ENCODE measurements around the gene PTPRQ.

The PTPRQ gene

DNA sequence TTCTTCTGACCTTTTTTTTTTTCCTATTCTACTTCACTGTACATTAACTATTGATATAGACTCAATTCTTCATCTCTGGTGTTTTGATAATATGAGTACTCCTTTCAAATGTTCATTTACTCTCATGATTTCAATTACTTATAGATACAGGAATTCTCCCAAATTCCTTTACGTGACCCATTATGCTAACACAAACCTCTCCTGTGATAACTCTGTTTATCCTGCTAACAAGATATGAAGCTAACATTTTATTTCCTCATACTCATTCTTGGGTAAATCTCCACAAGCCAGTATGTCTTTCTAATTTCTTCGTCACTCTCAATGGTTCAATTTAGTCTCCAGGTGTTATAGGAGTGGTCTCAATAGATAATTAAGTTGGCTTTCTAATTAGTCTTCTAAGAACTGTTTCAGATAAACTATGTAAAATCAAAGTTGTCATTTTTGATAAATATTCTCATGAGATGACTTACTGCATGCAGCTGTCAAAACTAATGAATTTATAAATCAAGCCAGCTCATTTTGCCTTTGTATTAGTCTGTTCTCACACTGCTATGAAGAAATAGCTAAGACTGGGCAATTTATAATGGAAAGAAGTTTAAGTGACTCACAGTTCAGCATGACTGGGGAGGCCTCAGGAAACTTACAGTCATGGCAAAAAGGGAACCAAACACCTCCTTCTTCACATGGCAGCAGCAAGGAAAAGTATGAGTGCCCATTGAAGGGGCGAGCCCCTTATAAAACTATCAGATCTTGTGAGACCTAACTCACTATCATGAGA is 132.8 kb downstream of the PTPRQ start:
- DNase-seq: no peak

DNA sequence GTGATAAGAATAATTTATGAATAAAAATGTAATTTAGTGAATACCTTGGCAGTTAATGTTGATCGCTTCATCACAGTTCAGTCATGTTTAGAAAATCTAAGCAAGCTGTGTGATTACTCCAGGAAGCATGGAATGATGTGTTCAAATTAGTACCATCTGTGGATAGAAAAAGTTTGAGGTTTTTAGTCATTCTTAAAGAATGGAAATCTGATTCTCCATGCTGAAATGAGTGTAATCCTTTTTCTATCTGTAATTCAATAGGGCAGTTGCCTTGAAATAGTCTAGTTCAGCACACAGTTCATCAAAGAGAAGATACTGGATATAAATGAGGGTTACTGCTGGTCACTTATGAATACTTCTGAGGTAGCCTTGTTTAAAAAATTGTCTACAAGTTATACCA is 136.2 kb downstream of the PTPRQ start:
- DNase-seq: peak; percentile 83

DNA sequence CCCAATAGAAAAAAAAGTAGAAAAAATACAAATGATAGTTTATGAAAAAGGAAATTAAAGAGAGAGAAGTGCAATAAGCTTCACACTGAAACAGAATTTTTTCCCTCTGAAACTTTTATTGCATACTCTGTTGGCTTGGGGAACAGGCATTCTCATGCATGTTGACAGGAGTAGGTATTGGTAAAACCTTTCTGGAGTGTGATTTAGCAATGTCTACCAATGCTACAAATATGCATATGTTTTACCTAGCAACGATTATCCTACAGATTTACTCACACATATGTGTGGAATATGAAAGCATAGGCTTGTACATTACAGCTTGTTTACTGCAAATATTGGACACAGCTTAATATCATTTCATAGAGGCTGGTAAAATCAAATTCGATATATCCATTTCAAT is 137.7 kb downstream of the PTPRQ start:
- no peak for DNase-seq

DNA sequence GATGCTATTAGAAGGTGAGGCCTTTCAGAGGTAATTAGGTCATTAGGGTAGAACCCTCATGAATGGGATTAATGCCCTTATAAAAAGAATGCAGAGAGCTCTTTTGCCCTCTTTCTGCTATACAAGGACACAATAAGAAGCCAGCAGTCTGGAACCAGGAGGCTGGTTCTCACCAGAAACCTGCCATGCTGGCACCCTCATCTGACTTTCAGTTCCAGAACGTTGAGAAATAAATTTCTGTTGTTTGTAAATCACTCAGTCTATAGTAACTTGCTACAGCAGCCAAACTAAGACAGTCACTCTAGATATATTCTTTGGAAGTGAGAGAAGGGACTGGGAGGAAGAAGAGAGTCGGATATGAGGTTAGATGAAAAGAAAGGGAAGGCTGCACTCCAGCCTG is 138.4 kb downstream of the PTPRQ start:
- DNase-seq: no peak

DNA sequence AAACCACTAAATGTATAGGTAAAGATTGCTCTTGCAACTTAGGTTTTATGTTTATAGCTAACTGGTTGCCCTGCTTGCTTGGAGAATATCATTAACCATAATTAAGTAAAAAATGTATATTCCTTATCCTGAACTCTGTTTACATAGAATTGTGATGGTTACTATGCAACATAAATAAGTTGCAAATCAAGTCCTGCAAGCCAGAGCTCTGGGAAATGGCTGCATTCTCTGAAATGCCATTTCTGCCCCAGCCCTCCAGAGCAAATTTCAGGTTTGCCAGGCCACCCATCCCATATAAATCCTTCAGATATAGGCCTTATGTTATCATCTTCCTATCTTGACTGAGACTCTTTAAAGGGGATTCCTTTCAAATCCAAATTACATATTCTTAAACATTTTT is 145.0 kb downstream of the PTPRQ start:
- no peak for DNase-seq

DNA sequence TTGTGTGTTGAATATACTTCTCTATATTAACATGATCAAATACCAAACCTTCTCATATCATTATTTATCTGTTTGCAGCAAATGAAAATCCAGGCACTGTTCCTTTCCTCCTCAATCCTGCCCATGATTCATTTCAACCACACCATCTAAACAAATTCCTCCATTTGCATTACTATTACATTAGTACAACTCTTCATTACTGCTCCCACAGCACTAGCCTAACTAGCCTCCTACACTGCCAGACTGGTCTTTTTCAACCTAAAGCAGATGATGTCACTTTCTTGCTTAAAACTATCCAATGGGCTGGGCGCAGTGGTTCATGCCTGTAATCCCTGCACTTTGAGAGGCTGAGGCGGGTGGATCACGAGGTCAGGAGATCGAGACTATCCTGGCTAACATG is 146.1 kb downstream of the PTPRQ start:
- DNase-seq: no peak

DNA sequence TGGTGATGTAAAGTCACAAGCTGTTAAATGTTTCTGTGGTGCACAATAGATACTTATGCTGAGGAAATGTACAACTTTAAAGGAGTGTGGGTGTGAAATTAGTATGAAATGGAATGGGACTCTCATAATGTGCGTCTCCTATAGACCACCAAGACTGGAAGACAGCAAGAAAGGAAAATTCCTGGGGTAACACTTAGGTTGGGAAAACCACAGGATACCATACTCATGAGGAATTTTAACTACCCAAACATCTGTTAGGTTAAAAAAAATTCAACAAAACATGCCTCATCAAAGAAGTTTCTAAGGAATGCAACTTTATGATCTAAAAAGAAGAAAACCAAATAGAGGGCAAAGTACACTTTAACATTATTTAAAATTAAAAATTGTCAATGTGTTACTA is 149.7 kb downstream of the PTPRQ start:
- DNase-seq: no peak

DNA sequence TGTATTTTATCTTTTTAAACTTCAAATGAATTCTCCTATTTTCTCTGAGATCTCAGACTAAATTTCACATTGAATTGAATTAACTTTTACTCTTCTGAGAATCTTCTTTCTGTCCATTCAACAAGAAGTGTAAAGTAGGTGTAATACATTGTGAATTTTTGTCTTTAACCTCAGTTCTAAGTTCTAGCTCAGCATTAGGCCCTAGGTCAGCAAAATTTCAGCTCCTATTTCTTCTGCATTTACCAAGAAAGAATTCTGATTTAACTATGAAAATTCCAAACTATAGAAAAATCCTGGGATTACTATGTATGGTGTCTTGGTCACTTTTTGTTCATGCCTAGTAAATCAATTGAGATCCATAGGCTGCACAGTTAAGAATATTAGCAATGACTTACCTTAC is 152.5 kb downstream of the PTPRQ start:
- DNase-seq: no peak

DNA sequence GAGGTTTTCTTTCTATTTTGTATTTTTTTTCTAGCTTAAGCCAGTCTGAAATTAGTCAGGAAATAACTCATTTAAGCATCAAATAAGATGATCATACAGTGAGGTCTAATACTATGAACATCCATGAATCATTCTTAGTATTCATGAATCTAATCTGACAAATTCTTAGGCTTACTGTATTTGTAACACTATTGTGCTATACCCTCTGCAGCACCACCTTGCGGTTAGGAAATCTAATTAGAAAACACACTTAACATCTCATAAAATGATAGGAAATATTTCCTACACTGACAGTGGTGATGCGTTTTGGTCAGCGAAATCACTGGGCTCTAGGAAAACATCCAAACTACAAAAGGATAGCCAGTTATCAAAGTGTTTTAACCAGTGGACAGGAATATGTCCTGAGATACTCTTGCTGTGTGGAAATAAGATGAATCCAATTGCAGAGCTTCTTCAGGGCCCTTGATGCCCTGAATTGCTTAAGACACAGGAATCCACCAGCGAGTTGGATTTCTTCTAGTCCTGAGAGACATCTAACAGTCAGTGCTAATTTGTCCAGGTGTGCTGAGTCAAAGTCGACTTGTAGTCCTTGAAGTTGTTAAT is 154.1 kb downstream of the PTPRQ start:
- DNase-seq: peak; percentile 82

DNA sequence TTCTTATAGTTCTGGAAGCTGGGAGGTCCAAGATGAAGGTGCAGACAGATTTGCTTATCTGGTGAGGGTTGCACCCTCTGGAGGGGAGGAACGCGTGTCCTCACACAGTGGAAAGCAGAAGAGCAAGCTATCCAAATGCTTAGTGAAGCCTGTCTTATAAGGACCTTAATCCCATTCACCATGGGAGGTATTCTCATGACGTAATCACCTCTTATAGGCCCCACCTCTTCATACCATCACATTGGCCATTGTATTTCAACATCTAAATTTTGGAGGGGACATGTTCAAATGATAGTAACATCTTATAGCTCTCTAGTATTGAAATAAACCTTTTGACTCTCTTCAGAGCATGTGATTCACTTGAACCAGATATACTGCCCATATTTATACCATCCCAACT is 158.4 kb downstream of the PTPRQ start:
- no peak for DNase-seq

DNA sequence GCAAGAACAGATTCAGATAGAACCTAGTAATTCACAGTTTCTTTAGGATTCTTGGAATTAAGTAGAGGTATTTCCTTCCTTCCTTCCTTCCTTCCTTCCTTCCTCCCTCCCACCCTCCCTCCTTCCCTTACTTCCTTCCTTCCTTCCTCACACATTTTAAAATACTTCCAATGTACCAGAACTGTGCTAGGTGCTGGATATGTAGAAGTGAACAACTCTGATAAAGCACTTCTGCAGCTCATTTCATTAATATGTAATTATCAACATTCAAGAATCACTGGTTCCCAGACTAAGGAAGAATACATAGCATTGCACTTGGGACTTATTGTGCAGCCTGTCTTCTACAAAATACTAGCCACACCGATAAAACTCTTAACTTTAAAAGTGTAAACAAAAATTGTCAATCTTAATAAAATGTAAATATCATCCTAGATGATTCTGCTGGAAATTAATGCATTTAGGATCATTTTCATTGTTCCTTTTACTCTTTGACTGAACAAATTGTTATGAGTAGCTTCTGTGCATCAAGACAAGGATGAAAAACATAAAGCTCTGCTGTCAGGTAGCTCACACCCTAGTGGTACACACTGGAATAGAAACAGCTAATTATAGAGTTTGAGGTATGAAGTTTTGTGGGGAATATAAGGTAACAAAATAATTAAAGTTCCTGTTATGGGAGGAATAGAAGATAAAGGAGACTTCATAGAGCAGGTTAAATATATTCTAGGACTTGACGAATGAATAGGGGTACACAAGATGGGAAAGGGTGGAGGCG is 163.5 kb downstream of the PTPRQ start:
- no peak for DNase-seq

DNA sequence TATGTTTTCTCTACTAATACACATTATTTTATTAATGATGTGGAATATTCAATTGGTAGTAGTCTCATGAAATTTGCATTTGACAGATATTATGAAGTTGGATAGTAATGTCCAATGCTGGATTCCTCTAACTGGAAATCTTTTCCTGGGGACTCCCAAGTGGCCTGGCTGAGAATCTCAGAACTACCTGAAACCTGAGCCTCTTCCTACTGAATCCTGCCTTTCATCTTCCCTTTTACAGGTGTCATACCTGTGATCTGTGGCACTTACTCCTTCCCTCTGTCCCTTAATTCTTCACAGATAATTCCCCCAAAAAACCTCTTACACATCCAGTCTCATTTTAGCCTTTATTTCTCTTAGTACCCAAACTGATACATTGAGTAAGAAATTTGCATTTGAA is 173.7 kb downstream of the PTPRQ start:
- no peak for DNase-seq

DNA sequence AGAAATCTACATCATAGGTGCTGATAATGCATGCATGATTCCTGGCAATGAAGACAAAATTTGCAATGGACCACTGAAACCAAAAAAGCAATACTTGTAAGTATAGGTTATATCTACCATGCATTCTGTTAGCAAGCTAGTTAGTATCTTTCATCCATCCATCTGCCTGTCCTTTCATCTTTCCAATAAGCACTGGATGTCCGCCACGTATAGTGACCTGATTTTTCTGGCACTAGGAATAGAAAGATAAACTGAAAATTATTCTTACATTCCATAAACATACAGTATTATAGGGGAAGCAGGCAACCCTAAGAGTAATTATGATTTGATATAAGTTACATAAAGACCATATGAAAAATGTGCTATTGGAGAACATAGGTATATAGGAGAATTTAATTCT is 176.2 kb downstream of the PTPRQ start:
- DNase-seq: no peak

DNA sequence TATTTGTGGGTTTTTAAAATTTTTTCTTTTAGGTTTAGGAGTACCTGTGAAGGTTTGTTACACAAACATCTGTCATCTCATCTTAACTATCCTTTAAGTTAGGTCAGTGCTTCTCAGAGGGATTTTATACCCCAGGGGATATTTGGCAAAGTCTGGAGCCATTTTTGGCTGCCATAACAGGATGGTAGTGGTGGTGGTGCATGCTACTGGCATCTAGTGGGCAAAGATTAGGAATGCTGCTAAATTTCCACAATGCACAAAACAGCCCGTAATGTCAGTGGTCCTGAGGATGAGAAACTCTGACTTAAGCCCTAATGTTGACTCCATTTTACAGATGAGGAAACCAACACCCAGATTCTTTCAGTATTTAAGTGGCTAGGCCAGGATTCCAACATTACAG is 178.2 kb downstream of the PTPRQ start:
- DNase-seq: no peak

DNA sequence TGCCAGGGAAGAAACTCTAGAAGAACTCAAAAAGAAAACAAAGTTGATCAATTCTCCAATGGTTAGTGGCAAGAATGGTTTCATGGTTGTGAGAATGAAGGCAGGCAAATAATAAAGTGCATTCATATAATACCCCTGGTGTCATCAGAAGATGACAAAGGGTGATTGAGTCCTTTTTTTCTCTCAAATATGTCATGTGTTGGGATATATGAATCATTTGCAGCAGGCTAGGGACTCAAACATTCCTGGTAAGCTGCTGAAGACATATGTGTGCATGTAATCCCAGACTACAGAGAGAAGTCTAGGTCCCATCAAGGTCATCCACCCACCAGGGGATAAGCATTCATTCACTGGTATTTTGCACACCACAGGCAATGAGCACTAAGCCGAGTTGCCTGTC is 181.0 kb downstream of the PTPRQ start:
- no peak for DNase-seq

DNA sequence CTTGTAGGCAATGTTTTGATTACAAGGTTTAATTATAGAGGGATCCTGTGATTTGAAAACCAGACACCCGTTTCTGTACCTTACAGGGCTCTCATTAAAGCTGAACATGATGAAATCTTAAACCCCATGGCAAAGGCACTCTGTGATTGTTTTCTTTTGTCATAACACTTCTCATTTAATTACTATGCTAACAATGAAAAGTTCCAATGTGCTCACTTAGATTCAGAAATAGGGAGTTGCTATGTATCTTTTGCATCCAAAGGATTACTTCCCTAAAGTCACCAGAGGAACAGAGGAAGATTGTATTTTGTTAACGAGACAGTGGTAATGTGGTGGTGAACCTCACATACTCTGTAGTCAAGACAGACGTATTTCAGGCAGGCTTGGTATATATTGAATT is 181.9 kb downstream of the PTPRQ start:
- DNase-seq: no peak

DNA sequence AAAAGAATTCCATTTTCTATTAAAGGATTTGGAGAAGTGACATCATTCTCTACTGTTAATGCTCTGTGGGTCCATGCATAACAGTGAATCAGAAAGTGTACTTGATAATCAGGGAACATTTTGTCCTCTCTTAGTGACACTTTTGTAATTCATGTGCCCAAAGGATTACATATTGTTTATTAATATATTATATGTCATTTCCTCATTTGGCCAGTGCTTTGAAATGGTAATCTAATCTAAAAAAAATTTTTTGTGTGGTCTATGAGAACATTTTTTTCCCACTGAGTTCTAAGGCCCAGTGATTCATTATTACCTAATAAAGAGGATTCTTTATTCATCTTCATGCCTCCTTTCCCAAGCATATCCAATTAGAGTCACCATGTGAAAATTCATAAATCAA is 183.7 kb downstream of the PTPRQ start:
- no peak for DNase-seq

DNA sequence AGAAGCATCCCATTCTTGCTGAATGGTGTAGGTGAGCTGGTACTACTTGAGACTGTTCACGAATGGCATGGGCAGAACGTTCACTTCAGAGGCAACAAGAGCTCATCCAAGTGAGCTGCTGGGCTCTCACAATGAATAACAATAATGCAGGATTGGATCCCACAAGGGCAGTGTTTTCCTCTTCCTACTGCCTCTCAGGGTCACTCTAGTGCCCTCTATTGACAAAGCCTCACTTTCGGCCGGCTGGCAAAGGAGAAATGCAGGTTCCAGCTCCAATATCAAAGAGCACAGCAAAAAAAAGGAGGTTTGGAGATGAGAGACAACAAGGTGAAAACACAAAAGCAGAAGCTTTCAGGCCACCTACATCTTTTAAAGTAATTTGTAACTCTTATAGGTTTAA is 188.8 kb downstream of the PTPRQ start:
- no peak for DNase-seq

DNA sequence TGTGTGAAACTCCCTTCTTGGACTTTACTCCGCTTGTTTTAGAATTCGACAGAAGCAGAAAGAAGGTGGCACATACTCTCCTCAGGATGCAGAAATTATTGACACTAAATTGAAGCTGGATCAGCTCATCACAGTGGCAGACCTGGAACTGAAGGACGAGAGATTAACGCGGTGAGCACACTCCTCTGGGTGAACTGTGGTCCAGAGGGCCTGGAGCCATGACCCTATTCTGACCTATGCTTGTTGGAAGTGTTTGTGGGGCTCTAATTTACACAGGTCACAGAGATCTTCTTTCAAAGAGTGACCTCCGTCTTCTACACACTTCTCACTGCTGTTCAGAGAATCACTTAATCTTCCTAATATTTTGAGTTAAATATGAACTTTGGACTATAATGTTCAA is 190.9 kb downstream of the PTPRQ start:
- no peak for DNase-seq

DNA sequence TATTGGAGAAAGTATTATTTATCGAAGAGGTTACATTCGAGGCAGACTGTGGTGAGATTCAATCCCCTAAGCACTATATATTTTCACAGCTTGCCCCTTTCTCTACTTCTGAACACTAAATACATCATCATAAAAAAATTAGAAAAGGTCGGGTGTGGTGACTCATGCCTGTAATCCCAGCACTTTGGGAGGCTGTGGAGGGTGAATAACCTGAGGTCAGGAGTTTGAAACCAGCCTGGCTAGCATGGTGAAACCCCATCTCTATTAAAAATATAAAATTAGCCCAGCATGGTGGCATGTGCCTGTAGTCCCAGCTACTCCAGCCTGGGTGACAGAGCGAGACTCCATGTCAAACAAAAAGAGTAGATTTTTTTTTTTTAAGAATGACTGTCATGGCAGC is 192.8 kb downstream of the PTPRQ start:
- no peak for DNase-seq

DNA sequence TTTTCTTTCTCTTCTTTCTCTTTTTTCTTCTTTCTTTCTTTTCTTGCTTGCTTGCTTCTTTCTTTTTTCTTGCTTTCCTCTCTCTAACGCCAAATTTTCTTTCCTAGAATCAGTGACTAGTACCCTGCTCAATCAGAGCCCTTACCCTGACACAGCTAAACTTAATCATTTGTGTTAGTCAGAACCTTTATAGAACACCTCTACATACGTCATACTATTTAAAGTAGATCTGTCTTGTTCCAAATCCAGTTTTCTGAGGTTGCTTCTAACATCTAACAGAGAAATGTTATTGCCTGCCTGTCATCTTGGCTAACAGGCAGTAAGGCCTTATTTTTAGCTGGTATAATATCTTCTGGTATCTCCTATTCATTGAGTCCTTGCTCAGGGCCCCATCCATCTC is 197.9 kb downstream of the PTPRQ start:
- DNase-seq: no peak

DNA sequence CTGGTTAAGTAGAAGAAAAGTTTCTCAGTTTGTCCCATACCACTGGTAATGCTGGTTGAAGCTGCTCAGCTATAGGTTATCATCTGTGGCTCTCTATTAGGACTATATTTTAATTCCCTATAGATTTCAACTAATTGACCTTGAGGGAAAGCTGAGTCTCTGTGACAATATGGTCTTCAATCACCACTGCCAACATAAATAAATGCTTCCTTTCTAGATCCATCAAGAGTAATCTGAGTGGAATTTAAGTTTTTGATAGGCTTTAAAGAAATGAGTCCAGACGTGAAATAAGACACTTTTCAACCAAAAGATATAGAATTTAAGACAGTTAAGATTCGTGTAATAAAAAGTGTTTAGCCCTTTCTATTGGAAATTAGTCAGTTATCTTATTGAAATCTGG is 199.9 kb downstream of the PTPRQ start:
- no peak for DNase-seq

DNA sequence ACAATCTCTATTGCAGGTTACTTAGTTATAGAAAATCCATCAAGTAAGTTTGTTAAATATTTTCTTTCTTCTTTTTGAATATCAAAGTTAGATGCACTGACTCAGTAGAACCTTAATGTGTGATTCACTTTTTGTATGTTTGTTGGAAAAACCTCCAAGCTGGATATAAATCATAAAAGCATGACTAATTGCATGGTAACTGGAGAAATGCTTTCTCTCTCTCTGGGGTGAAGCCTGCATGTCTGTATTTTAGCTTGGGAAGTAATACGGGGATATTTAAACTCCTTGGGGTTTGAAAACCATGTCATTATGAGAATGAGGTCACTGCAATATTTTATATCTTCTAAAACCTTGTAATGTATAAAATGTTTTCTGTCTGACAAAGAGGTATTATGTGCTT is 204.8 kb downstream of the PTPRQ start:
- DNase-seq: peak; percentile 45

DNA sequence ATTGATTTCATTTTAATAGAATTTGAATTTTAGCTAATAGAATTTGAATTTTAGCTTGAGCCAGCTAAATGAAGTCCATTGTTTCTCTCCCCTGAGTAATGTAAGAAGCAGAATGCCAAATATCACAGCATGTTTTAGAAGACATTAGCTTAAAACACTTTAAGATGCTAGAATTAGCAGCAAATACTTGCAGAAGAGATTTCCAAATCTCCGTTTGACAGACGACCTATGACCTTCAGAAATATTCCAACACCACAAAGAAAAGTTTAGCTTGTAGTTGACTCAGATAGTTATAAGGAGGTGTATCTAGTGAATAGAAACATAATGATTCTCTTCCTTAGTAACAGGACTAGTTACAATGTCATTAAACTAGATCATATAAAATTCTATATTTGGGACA is 211.7 kb downstream of the PTPRQ start:
- DNase-seq: no peak

Measured in amniotic stem cell (primary cell).